HL-60 (cell line): ENCODE data around the gene FMN1.

ENCODE experiments used
- CTCF ChIP-seq: IDR thresholded peaks from one replicate; pipeline ENCODE4 v1.5.1; 2011; ENCODE audit warnings: low read length, control low read depth, inconsistent platforms; ENCODE audit not compliant: insufficient read depth
- GABPA ChIP-seq: IDR thresholded peaks from 2 replicates; pipeline ENCODE4 v1.6.1; 2012; ENCODE audit warnings: low read depth
- POLR2AphosphoS5 ChIP-seq: IDR thresholded peaks from 2 replicates; pipeline ENCODE4 v1.6.1; 2012; ENCODE audit warnings: low read depth
- REST ChIP-seq: IDR thresholded peaks from 2 replicates; pipeline ENCODE4 v1.6.1; 2012; ENCODE audit warnings: low read depth; ENCODE audit not compliant: insufficient replicate concordance
- SPI1 ChIP-seq: IDR thresholded peaks from 2 replicates; pipeline ENCODE4 v1.6.1; 2012; ENCODE audit warnings: low read depth, mild to moderate bottlenecking, borderline replicate concordance

DNA sequence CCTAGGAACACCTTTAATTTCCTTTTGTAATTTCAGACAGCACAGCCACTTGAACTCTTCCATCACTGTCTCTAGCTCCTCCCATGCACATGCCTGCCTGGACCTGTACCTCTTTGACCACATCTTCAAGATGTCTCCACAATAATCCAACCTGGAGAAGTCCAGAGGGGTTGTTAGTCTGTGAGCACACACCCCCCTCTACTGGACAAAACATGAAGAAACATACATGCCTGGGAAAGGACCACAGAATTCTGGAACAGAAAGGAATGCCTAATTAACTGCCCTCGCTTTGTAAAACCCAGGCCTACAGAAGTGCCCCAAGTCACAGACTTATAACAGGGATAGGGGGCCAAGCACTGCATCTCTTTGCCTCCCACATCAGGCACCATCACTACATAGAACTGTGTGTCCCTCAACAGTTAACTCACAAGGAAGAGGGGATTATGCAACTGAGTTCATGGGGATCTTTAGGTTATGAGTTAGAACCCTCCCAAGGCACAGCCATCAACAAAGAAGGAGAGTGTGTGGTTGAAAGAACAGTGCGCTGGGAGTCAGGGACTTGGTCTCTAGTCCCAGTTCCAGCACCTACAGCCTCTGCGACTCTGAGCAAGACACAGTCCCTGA is 61.7 kb downstream of the FMN1 start:
- TF ChIP-seq CTCF = peak; percentile 48
- TF ChIP-seq REST = no peak
- TF ChIP-seq POLR2AphosphoS5 = no peak
- TF ChIP-seq GABPA = no peak
- no peak for TF ChIP-seq SPI1
